Activated CD4-positive, CD25-positive, alpha-beta regulatory T cell treated with anti-CD3 and anti-CD28 coated beads, Interleukin-2, amount 50 U/mL, for 24 hours (primary cell): ENCODE results near the gene SIDT2.
"Not testable (repeated sequence)": the region's sequence is repeated elsewhere in the genome, so short reads cannot be mapped to it uniquely, and the experiment has no call there.

Experiments used
- ATAC-seq, 2 donors: fragments of 150-1000 bp; cut with Tn5 transposase; one replicate each; pipeline ENCODE4 v1.10.0; 2021; ENCODE audit warnings: mild to moderate bottlenecking in 1 of 2, moderate library complexity in 1 of 2

Gene SIDT2

GRCh38 chr11:117178210-117179034, at the start of gene SIDT2:
SIDT2 (plus strand) TSS chr11:117178743; CDS start chr11:117179264, 521 bp downstream.
- peak; percentile 98 to 99 for ATAC-seq

GRCh38 chr11:117130396-117130795, 48.1 kb upstream of the SIDT2 start:
- ATAC-seq, result not testable (repeated sequence)

GRCh38 chr11:117130879-117131278, 47.7 kb upstream of the SIDT2 start:
- ATAC-seq, result no peak

GRCh38 chr11:117134431-117134830, 44.1 kb upstream of the SIDT2 start:
- ATAC-seq, result no peak

GRCh38 chr11:117134979-117135378, 43.6 kb upstream of the SIDT2 start:
- ATAC-seq, result not testable (repeated sequence)

GRCh38 chr11:117137223-117138086, 41.1 kb upstream of the SIDT2 start:
- ATAC-seq, result not testable (repeated sequence)

GRCh38 chr11:117143390-117143789, 35.2 kb upstream of the SIDT2 start:
- ATAC-seq, result peak in 1 of 2 donors; percentile 40

- ATAC-seq, result peak; percentile 96 to 97
These were observed 34.6 kb upstream of the SIDT2 start, which contains the start of gene PAFAH1B2 for GRCh38 chr11:117143871-117144476. PAFAH1B2 (plus strand) TSS chr11:117144287; CDS start chr11:117152448, 8,161 bp downstream.

- peak; percentile 42 to 56 for ATAC-seq
These were observed 33.8 kb upstream of the SIDT2 start for GRCh38 chr11:117144477-117145392.

GRCh38 chr11:117145393-117145761, 33.2 kb upstream of the SIDT2 start:
- ATAC-seq, result no peak

- no peak for ATAC-seq
These were observed 32.0 kb upstream of the SIDT2 start for GRCh38 chr11:117146521-117146920.

- ATAC-seq, result no peak
These were observed 26.5 kb upstream of the SIDT2 start for GRCh38 chr11:117152066-117152465.

GRCh38 chr11:117154468-117154867, 24.1 kb upstream of the SIDT2 start:
- ATAC-seq, result no peak

- ATAC-seq, result no peak
These were observed 21.0 kb upstream of the SIDT2 start for GRCh38 chr11:117157507-117157906.

GRCh38 chr11:117159892-117160291, 18.7 kb upstream of the SIDT2 start:
- no peak for ATAC-seq

- ATAC-seq, result no peak
These were observed 17.7 kb upstream of the SIDT2 start for GRCh38 chr11:117160826-117161225.

- no peak for ATAC-seq
These were observed 12.1 kb upstream of the SIDT2 start for GRCh38 chr11:117166491-117166890.

GRCh38 chr11:117169736-117170135, 8.8 kb upstream of the SIDT2 start:
- no peak for ATAC-seq

- no peak for ATAC-seq
These were observed 8.3 kb upstream of the SIDT2 start for GRCh38 chr11:117170210-117170609.

GRCh38 chr11:117171007-117171403, 7.5 kb upstream of the SIDT2 start:
- ATAC-seq, result no peak

GRCh38 chr11:117171404-117172061, 7.0 kb upstream of the SIDT2 start:
- no peak for ATAC-seq
